GM18511 (cell line): ENCODE measurements around the gene ZBTB46.
"Not testable (repeated sequence)": the region's sequence is repeated elsewhere in the genome, so short reads cannot be mapped to it uniquely, and the experiment has no call there.

ENCODE experiments used
- ATAC-seq: cut with Tn5 transposase; IDR thresholded peaks from one replicate; pipeline ENCODE4 v1.9.1; 2021; ENCODE audit warnings: mild to moderate bottlenecking, moderate library complexity; ENCODE audit not compliant: unreplicated experiment

Gene ZBTB46

DNA sequence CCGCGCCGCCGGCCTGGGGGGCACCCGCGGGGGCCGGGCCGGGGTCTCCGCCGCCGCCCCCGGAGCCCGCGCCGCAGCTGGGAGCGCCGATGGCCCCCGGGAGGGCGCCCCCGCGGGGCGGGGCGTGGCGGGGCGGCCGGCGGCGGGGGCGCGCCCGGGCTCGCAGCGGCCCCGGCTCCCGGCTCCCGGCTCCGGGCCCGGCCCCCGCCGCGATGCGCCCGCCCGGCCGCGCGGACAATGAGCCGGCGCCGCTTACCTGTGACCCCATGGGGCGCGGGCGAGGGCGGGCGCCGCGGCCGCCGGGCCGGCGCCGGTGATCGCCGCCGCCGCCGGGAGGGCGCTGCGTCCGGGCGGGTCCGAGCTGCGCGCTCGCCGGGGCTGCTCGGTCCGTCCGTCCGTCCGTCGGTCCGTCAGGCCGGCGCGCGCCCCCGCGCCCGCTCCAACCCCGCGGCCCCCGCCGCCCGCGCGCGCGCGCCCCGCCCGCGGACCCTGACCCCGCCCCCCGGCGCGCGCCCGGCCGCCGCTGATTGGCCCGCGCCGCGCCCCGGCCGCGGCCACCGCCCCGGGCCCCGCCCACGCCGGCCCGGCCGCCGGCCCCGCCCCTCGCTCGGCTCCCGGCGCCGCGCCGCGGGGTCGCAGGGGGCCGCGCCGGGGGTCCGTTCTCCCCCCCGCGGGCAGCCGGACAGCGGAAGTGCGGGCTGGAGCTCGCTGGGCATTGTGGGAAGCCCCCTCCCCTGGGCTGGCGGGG lies at the start of gene ZBTB46:
Gene ZBTB46, minus strand, starts transcription at position 424 of the 748 bp plus-strand sequence. CDS start 40,507 bp downstream, outside the sequence.
- ATAC-seq, result peak; percentile 57

DNA sequence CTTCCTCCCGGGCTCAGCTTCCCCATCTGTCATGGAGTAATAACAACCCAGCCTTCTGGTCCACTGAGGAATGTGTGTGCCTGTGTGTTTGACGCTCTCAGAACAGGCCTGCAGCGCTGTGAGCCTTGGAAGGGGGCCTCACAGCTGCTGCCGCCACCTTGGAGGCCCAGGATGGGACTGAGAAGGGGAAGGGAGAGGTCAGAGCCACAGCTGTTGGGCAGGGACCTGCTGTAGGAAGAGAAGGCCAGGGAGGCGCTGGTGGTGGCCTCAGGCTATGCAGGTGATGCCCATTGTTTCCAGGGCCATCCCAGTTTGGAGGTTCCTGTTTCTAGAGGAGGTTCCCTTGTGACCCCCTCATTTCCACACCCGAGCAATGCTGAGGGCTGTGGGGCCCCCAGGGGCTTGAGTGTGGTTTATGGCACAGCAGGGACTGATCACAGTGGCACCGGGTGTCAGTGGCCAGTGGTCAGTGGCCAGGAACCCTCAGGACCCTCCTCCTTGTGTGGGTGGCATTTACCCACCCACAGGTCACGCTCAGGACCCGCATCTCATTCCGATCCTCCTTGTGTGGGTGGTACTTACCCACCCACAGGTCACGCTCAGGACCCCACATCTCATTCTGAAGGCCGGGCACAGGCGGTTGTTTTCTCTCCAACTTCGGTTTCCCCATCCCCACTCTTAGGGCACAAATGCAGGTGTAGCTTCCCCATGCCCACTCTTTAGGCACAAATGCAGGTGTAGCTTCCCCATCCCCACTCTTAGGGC lies 48.0 kb upstream of the ZBTB46 start:
- ATAC-seq, result no peak

GRCh38 chr20:63877755-63878470 lies 46.8 kb upstream of the ZBTB46 start:
- no peak for ATAC-seq

DNA sequence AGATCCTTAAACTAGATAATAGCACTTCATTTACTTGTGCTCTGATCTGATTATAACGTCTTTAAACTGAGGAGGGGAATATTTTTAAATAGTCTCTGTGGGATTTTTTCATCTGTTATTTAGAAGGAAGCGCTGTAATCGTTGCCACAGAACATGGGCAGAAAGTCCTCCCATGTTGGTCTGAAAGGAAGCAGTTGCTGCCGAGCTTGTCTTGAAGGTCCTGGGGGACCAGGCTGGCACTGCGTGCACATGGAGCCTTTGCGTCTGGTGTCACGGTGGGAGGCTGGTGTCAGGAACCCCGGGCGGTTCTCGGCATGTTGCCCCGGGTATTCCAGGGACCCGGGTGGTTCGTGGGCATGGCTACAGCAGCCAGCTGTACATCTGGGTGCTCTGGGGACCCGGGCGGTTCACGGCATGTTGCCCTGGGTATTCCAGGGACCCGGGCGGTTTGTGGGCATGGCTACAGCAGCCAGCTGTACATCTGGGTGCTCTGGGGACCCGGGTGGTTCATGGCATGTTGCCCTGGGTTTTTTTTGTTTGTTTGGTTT lies 45.5 kb upstream of the ZBTB46 start:
- no peak for ATAC-seq

GRCh38 chr20:63874241-63874640 lies 43.2 kb upstream of the ZBTB46 start:
- not testable (repeated sequence) for ATAC-seq

GRCh38 chr20:63873477-63873971 lies 42.5 kb upstream of the ZBTB46 start:
- no peak for ATAC-seq

DNA sequence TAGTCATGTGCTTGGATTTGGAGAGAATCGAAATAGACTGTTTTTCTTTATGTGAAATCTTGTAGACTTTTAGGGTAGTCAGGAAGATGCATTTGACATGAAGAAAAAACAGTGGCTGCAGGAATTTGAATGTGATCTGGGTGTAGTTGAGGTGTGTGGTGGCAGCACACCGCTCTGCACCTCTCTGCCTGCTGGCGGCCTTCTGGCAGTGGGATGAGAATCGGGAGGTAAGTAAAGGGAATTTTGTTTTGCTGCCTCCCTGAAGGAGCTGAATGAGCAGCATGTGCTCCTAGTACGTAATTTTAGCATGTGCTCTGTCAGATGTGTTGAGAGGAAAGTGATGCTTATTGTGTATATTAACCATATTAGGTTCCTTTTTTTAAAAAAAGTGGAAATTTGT lies 37.2 kb upstream of the ZBTB46 start:
- ATAC-seq, result no peak

DNA sequence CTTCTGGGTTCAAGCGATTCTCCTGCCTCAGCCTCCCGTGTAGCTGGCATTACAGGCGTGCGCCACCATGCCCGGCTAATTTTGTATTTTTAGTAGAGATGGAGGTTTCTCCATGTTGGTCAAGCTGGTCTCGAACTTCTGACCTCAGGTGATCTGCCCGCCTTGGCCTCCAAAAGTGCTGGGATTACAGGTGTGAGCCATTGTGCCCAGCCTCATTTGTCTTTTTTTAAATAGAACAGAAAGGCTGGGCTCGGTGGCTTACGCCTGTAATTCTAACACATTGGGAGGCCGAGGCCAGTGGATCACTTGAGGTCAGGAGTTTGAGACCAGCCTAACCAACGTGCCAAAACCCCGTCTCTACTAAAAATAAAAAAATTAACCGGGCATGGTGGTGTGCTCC lies 36.0 kb upstream of the ZBTB46 start:
- not testable (repeated sequence) for ATAC-seq

GRCh38 chr20:63864978-63865640 lies 34.0 kb upstream of the ZBTB46 start, which contains the start of gene TPD52L2:
Gene TPD52L2 (plus strand): TSS chr20:63865270. CDS start chr20:63865366, 96 bp downstream.
- peak; percentile 72 for ATAC-seq

GRCh38 chr20:63864545-63864977 lies 33.5 kb upstream of the ZBTB46 start:
- peak; percentile 36 for ATAC-seq

- ATAC-seq, result peak; percentile 76
Measured at GRCh38 chr20:63863798-63864544, 32.9 kb upstream of the ZBTB46 start.

DNA sequence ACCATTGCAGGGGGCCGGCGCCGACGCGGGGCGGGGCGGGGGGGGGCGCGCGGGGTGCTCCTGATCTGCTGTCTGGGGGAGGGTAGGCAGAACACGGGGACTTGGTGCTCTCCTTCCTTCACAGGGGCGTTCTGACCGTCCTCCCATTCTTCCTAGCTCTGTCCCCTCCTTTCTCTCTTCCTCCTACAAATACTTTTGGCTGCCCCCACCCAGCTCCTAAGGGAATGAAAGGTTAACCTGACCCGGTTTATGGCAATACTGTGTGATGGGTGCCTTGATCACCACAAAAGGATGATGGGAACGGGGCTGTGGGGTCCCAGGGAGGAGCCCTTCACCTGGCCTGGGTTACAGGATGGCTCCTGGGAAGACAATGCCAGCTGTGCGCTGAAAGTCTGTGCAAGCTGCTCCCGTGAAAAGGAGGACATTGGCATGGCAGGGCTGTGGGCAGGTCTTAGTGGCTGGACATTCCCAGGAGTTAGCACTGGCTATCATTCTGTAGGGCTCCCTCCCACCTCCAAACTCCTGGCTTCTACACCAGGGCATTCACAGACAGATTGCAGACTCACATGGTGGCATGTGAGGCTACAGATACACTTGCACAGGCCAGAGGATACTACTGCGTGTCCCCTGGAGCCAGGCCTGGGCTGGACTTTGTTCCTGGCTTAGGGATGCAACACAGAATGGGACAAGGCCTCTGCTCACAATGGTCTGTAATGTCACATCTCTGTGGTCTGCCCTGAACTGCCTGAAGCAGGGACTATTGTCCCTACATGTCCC lies 32.1 kb upstream of the ZBTB46 start:
- ATAC-seq, result no peak

GRCh38 chr20:63861981-63862901 lies 31.2 kb upstream of the ZBTB46 start:
- no peak for ATAC-seq

DNA sequence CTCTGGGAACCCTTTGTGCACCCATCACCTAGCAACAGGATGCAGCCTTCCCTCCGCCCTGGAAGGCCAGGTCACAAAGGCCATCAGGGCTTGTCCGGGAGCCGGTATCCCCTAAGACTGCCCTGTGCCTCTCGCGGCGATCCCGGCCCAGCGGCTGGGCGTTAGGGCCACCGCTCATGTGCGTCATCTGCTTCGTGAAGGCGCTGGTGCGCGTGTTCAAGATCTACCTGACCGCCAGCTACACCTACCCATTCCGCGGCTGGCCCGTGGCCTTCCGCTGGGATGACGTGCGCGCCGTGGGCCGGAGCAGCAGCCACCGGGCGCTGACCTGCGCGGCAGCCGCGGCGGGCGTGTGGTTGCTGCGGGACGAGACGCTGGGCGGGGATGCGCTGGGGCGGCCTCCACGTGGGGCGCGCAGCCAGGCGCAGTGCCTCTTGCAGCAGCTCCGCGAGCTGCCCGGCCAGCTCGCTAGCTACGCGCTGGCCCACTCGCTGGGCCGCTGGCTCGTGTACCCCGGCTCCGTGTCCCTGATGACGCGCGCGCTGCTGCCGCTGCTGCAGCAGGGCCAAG lies 30.4 kb upstream of the ZBTB46 start, which contains the start of gene ABHD16B:
Gene ABHD16B, plus strand, starts transcription at position 134 of the 570 bp plus-strand sequence. Its CDS starts 43 bp downstream, at position 177.
- no peak for ATAC-seq

- no peak for ATAC-seq
Measured at GRCh38 chr20:63860325-63861051, 29.4 kb upstream of the ZBTB46 start.

DNA sequence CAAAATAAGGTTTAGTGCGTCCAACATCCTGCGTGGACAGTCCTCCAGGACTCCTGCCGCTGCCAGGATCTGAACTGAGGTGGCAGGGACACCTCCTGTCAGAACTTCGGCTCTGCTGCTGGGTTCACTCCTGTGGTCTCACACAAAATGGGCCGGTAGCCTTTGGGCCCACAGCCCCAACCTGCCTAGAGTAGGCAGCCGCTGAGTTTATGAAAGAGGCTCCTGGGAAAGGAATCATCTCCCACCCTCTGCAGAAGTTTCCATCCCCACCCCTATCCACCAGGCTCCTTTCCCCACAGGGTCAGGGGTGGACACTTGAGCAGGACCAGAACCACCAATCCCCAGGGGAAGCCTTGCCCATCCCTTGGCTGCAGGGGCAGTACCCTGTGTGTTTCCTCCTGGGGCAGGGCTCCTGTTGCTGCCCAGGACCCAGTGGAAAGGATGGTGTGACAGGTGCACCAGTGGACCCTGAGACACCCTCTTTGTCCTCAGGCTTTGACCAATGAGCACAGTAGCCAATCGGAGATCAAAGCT lies 28.2 kb upstream of the ZBTB46 start:
- no peak for ATAC-seq
